ENCODE data around the gene RRP1.

GRCh38 chr21:43794311-43794710, 4.9 kb downstream of the RRP1 start:
- no peak for TF ChIP-seq EZH2 (IDR thresholded peaks at IDR 0.05)
- no peak for TF ChIP-seq POLR2AphosphoS5 (IDR thresholded peaks at IDR 0.05; ENCODE audit: borderline replicate concordance, low read depth, low read length)
- TF ChIP-seq FOXP2 (optimal IDR thresholded peaks at IDR 0.05; ENCODE audit: control extremely low read depth, extremely low read length, insufficient read depth): no peak

Data from SK-N-MC (cell line).